HG03575 (cell line): ENCODE results near the gene TMEM117.
"Not testable (repeated sequence)": the region's sequence is repeated elsewhere in the genome, so short reads cannot be mapped to it uniquely, and the experiment has no call there.

ENCODE experiments used
- ATAC-seq: cut with Tn5 transposase; IDR thresholded peaks from one replicate; pipeline ENCODE4 v1.9.1; 2021; ENCODE audit not compliant: unreplicated experiment, insufficient number of reproducible peaks, low FRiP score; ENCODE audit errors: extremely low read depth

TMEM117 gene

DNA sequence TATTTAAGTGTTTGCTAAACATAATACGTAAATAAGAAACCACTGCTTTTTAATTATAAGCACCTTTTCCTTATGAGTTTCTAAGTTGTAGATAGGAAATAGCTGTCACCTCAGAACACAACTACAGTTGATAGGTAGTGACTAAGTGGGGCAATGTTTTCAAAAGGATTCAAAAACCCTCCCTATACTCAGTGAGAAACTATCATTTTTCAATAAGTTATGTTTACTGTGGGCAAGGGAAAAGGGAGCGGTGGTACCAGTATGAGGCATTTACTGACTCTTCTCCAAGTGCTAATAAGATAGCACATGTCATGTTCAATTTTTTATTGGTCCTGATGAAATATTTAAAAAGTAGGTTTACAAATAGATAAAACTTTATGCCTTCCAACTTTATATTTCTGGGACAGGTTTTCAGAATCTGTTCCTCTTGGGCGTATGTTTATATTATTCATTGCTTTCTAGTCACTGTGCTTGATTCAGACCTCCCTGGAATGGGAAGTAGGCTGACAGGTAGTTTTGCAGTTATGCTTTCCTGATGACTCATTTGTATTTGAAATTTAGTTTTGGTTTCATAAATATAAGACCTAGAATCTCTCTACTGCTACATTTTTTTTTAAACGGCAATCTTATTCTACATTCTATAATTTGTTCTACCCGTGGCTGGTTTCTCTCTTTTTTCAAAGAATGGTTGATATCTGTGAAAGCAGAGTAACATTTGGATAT lies 153.1 kb downstream of the TMEM117 start:
- ATAC-seq, result peak; percentile 98

DNA sequence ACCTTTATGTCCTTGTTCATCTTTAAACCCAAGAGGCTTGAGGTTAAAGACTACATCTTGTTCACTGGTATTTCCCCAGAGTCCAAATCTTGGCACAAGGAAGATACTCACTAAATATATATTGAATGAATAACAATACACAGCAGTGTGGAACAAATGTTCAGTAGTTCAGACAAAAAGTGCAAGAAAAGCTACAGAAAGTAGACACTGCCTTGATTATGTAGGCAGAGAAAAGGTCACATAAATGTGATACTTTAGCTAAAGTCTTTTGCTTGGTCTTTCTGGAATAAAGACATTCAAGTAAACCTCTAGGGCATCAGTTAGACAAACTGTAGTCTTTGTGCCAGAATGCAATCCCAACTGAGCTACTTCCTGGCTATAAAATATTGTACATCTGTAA lies 157.0 kb downstream of the TMEM117 start:
- no peak for ATAC-seq

DNA sequence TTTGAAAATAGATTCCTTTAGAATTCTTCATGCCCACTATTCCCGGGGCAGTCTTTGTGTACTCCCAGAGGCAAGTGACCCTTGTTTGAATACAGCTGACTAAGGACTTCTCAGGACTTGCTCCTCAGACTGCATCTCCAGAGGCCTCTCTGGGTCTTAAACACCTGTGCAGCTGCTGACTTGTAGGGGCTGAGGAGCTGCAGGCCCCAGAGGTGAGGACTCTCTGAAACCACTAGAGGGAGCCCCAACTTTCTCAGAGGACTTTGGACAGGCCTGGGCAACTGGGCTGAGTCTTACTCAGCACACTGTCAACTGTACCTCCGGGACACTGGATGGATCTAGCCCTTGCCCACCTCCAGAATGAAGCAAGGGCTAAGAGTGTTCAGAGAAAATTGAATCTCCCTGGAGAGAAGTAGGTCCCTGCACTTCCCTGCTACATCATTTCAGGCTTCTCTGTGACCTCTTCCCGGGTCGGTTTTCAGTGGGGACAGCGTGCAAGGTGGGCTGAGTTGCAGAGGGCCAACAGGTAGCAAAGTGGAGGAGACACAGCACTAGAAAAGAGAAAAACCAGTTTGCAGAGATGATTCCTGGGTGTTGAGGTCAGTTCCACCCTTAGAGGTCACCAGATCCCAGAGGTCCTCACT lies 164.6 kb downstream of the TMEM117 start:
- ATAC-seq, result peak; percentile 87

DNA sequence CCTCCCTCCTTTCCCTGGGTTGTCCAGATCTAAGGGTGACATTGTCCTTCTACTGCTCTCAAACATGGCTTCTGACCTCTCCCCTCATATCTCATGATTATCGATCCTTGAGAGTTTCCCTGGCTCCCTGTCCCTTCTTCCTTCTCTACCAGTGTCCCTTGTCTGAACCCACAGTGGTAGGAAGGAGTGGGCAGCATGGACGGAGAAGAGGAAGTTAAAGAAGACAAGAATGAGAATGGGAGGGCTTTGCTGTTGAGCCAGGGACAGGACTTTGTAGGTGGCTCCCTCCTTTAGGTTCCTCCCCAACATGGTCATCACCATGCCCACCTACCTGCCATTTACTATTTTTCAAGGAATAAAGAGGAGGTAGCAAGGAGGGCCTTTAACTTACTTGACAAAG lies 166.7 kb downstream of the TMEM117 start:
- no peak for ATAC-seq

DNA sequence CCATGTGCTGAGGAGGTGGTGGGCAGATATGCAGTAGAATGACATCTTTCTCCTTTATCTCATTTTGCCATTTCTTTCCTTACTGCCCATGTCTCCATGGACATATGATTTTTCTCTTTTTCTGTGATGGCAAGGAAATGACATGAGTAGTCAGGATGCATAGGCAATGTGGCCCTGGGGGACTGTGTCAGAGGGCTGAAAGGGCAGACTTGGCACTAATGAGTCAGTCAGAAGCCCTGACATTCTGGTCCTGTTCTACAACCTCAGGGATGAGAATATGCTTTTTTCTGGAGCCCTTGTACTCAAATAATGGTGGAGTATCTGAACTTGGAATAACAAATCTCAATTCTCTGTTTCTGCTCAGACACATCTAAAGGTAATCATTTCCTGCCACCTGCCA lies 167.8 kb downstream of the TMEM117 start:
- ATAC-seq, result no peak

DNA sequence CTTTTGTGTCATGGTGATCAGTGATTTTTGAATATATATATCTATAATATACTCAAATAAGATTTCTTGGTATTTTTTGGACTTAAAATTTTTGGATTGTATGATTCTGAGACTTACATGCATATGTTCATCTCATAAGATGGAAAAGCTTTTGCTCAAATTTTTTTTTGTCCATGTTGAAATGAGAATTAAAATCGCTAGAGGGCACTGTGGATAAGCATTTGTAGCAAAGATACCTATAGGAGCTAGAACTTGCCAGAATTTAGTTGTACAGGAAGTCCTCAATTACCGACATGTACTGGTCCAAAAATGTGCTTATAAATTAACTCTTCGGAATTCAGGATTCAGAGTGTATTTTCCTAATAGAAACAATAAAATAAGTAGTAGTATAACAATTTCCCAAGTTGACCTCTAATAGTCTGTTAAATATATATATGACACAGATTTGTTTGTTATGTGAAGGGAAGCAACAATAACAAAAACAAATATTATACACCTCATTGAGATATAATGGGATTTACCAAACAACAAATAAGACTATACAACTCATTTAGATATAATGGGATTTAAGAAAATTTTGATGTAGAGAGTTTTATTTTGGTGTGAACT lies 179.6 kb downstream of the TMEM117 start:
- no peak for ATAC-seq

DNA sequence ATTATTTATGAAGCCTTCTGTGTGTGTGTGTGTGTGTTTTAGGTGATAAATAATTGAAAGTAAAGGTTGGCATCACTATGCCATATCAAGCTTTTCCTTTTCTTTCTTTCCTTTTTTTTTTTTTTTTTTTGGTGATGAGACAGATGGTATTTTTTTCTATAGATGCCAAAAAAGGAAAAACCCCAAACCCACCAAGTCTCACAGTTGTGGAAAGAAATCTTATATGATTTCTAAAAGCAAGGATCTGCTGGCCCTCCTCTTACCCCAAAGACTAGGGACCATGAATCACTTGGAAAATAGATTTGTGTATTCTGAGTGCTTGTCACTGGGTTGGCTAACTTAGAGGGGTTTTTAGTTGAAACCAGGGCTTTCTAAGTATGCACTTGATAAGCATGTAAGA lies 181.3 kb downstream of the TMEM117 start:
- no peak for ATAC-seq

DNA sequence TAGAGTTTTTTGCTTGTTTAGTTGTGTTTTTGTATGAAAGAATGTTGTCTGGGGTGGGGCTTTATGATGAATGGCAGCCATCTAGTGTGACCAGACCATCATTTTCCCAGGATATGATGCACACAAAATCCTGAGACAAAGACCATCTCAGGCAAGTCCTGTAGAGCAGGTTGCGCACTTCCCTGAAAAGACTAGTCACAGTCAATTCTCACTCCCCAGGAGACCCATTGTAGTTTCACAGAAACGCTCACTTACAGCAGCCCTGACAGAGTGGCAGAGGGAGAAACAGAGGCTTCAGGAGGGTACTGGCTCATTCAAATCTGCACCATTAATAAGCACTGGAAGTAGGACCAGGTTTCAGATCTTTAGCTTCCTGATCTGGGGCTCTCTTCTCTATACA lies 183.2 kb downstream of the TMEM117 start:
- ATAC-seq, result no peak

DNA sequence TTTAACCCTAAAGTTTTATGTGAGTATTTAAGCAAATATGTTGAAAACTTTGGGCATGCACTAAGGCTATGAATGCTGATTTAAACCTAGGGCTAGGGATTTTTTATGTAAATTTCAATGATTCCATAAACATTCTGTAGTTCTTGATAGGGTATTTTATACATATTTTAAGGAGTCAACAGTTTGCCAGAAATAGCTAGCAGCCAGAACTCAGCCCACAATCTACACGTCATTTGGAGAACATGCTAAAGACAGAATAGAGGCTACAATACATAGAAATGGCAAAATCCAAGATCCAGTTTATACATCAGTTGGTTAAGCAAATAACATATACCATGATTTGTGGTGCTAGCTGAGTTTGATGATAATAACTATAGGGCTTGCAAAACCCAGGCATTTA lies 184.7 kb downstream of the TMEM117 start:
- ATAC-seq, result no peak

DNA sequence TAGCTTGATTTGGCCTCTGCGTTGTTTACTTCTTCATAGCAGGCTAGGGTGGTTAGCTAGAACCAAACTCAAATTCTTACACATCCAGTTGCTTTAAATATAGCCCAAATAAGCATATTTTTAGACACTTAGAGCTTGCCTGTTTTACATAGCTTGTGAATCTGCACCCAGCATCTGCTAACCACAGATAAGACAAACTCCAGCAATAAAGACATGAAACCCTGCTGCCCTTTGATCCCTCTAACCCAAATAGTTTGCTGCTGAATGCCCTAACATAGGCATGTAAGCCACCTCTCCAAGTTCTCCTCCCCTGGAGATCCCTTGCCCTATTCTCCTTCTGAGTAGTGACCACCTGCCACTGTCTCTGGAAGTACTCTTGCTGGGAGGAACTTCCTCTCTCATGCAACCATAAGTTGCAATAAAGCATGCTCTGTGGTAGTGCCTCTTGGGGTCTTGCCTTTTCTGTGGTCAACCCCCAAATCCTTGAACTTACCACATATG lies 185.6 kb downstream of the TMEM117 start:
- ATAC-seq, result peak; percentile 95

DNA sequence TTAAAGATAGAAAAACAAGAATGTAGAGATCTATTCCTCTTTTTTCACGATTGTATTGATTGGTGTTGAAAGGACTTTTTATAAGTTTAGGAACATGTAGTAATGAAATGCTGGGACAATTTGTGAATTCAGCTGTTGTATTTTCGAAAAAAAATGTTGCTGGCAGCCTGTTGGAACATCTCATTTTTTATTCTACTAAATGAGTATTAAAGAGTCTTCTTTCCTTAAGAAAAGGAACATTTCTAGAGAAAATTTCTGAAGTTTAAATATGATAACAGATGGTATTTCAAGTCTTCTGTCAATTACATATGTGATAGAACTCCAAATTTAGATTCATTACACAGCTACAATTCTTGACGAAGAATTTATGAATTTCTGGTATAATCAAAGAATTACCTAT lies 189.6 kb downstream of the TMEM117 start:
- ATAC-seq, result no peak

DNA sequence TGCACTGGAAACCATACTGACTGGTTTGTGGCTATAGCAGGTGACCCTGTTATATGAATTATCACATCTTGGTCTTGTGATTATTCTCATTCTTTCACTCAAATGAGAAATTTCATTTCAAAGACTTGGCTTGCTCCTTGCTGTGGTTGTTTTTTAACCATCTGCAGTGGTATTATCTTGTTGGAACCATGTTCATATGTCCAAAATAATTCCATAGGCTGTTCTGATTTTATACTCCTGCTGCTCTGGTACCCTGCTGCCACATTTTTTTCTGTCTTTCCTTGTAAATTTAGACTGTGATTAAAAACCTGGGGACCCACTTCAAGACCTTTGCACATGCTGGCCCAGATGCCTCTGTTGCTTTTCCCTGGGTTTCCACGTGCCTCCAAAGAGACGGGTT lies 190.2 kb downstream of the TMEM117 start:
- no peak for ATAC-seq

DNA sequence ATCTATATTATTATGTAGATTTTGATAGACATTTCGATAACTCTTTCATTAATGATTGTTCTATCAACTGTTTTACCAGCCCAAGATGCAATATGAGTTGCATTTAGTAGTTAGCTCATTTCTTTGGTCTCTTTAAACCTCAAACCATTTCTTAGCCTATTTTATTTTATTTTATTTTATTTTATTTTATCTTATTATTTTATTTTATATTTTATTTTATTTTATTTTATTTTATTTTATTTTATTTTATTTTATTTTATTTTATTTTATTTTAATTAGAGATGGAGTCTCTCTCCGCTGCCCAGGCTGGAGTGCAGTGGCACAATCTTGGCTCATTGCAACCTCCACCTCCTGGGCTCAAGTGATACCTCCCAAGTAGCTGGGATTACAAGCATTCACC lies 191.0 kb downstream of the TMEM117 start:
- ATAC-seq, result not testable (repeated sequence)

DNA sequence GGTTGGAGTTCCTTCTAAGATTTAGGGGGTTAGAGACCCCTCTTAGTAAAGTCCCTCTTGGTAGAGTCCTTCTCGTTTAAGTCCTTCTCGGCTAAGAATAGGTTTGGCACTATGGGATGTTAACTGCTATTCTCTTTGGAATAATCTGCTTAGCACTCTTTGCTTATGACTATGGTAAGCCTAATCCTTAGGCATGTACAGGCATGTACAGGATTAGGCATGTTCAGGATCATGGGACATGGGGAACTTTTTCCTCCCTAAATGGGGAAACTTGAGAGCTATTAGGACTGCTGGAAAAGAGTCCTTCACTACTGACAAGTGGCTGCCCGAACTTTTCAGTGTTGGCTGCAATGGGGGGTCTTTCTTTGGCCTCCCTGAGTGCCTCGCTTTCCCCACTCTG lies 193.3 kb downstream of the TMEM117 start:
- no peak for ATAC-seq

DNA sequence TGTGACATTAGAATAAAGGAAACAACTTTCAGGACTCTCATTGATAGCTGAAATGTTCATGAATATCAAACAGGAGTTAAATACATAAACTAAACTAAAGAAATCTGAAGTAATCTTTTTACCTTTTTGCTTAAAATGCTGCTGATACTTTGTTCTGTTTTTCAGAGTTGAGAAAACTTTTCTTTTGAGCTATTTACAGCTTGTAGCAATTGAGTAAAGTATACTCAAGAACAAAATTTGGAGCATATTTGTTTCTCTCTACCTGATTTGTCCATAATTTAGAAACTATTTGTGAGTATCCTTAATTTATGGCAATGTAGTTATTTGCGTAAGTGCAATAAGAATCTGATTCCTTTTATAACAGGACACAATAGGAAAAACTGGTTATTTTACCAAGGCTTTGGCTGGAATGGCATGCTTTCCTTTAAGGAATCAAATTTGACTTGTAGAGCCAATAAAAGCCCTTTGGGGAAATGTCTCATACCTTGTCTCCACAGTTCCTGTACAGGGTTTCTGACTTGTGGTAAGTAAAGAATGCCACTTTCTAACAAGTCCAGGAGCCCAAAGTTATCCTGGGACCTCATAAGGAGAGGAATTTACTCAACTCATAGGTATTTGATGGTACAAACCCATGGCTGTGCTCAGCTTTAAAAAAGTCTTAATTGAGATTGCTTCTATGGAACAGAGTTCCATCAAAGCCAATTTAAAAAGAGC lies 195.7 kb downstream of the TMEM117 start:
- no peak for ATAC-seq

DNA sequence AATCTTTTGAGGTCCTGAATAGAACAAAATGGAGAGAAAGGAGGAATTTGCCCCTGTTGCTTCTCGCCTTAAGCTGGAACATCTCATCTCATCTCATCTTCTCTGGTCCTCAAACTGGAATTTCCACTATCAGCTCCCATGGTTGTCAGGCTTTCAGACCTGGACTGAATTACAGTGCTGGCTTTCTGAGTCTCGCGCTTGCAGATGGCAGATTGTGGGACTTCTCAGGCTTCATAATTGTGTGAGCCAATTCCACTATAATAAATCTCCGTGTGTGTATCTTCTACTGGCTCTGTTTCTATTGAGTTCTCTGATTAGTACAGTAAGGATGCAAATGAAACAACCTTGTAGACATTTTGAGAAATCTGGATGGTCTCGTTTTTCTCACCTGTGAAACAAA lies 199.0 kb downstream of the TMEM117 start:
- ATAC-seq, result no peak

DNA sequence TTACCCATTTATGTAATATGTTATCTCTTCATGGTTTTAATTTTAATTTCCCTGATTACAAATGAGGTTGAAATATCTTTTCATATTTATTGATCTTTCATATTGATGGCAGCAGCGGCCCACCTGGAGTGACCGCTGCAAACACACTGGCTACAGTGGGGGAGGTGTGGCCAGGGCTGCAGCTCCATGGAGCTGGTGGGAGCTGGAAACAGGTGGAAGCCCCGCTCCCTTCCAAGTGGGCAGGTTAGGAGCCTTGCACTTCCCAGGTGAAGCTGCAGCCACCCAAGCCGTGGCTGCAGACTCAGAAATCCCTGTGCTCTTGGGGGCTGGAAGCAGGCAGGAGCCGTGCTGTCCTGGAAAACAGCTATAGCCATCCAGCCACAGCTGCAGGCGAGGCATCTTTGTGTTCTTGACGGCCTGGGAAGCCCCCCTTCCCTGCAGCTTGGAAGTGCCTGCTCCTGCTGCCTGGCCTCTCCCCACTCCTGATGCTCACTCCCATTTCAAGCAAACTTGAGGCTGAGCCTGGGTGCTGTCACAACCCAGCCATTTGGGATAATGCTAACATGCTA lies 201.1 kb downstream of the TMEM117 start:
- ATAC-seq, result no peak

DNA sequence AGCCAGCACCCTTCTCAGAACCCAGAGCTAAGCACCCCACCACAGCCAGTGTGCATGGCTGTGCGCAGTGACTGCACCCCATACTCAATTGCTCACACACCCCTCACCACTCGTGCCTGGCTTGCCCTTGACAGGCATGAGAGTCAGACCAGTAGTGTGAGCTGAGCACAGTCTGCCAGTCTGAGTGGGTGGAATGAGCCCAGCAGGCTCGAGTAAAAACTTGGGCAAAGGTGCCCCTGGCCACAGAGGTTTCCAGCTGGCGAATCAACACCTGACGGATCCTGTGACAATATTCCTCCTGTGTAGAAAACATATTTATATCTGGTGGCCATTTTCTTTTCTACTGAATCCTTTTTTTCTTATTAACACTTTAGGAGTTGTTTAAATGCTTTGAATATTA lies 202.5 kb downstream of the TMEM117 start:
- ATAC-seq, result no peak

DNA sequence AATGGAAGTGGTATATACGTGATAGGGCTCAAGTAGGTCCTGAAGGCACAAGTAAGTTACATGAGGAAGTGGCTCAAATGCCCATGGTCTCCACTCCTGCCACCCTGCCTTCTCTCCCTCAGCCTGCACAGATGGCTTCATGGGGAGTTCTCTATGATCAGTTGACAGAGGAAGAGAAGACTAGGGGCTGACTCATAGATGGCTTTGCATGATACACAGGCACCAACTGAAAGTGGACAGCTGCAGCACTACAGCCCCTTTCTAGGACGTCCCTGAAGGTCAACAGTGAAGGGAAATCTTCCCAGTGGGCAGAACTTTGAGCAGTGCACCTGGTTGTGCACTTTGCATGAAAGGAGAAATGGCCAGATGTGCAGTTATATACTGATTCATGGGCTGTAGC lies 208.6 kb downstream of the TMEM117 start:
- ATAC-seq, result not testable (repeated sequence)
